Fibroblast of lung (primary cell): ENCODE results near the gene CTBP1. TPM values are rescaled to one million over a fixed set of nuclear protein-coding genes. Genes with fewer than 3 reads are reported as not detected.

Experiments used
- DNase-seq, 2 donors: peaks; one replicate each; pipeline versions ENCODE4 v3.0.0 to v3.0.0-alpha.2; 2010; ENCODE audit warnings: low read depth in 2 of 2
- H2AFZ ChIP-seq: 2 replicates; pipeline ENCODE4 v1.5.1; 2012; ENCODE audit warnings: low read length, control low read depth, inconsistent platforms
- H3K27ac ChIP-seq: 2 replicates; pipeline ENCODE4 v1.5.1; 2011; ENCODE audit warnings: low read length, control low read depth; ENCODE audit not compliant: insufficient read depth
- H3K27me3 ChIP-seq: 2 replicates; pipeline ENCODE4 v1.5.1; 2011; ENCODE audit warnings: mild to moderate bottlenecking, low read length; ENCODE audit not compliant: control insufficient read depth, insufficient read depth
- H3K36me3 ChIP-seq: 2 replicates; pipeline ENCODE4 v1.5.1; 2011; ENCODE audit warnings: low read length; ENCODE audit not compliant: control insufficient read depth, insufficient read depth
- H3K4me1 ChIP-seq: 2 replicates; pipeline ENCODE4 v1.5.1; 2011; ENCODE audit warnings: low read length; ENCODE audit not compliant: control insufficient read depth, insufficient read depth; ENCODE audit errors: extremely low read depth
- H3K4me2 ChIP-seq: 2 replicates; pipeline ENCODE4 v1.5.1; 2011; ENCODE audit warnings: low read length, control low read depth; ENCODE audit not compliant: insufficient read depth; ENCODE audit errors: extremely low read depth
- H3K4me3 ChIP-seq, 4 experiments: fragments of 200-600 bp in 1 of 4; sonication (generic) in 1 of 4; replicated peaks in 1 of 4; 2 replicates each; pipeline ENCODE4 v1.5.1; 2011 to 2016; ENCODE audit warnings: low read length in 4 of 4, low read depth in 3 of 4, mild to moderate bottlenecking in 3 of 4, control low read depth in 2 of 4, inconsistent platforms in 1 of 4, mixed read lengths in 1 of 4; ENCODE audit not compliant: insufficient read depth in 1 of 4; ENCODE audit errors: control extremely low read depth in 1 of 4
- H3K79me2 ChIP-seq: 2 replicates; pipeline ENCODE4 v1.5.1; 2012; ENCODE audit warnings: mild to moderate bottlenecking, low read length, inconsistent platforms; ENCODE audit not compliant: control insufficient read depth, insufficient read depth
- H3K9ac ChIP-seq: 2 replicates; pipeline ENCODE4 v1.5.1; 2011; ENCODE audit warnings: mild to moderate bottlenecking, low read length, control low read depth; ENCODE audit not compliant: insufficient read depth
- H3K9me3 ChIP-seq: 2 replicates; pipeline ENCODE4 v1.5.1; 2012; ENCODE audit warnings: low read depth, low read length; ENCODE audit not compliant: control insufficient read depth, insufficient read depth
- H4K20me1 ChIP-seq: 2 replicates; pipeline ENCODE4 v1.5.1; 2011; ENCODE audit warnings: low read length; ENCODE audit not compliant: control insufficient read depth, insufficient read depth; ENCODE audit errors: extremely low read depth
- CTCF ChIP-seq, 2 donors: IDR thresholded peaks in 1 of 2; conservative IDR thresholded peaks in 1 of 2; 1 replicate in 1 of 2; 2 replicates in 1 of 2; pipeline ENCODE4 v1.5.1; 2011 to 2012; ENCODE audit warnings: low read length in 2 of 2, control low read depth in 1 of 2, inconsistent platforms in 1 of 2, low read depth in 1 of 2, mild to moderate bottlenecking in 1 of 2
- EZH2 ChIP-seq: IDR thresholded peaks from 2 replicates; pipeline ENCODE4 v1.5.1; 2012; ENCODE audit warnings: low read length, control low read depth, mild to moderate bottlenecking; ENCODE audit errors: missing control alignments
- polyA plus RNA-seq, 2 donors: library from polyadenylated mRNA; depleted of rRNA in 1 of 2; stranded (reverse) in 1 of 2; unstranded in 1 of 2; fragments of >200 nt; gene quantifications; 2 replicates each; pipeline ENCODE4 v1.2.1, GENCODE V29; 2011 to 2012; ENCODE audit warnings: missing spikeins in 1 of 2
- total RNA-seq: library from RNA; depleted of rRNA; stranded (reverse); fragments of >200 nt; gene quantifications from 2 replicates; pipeline ENCODE4 v1.2.1, GENCODE V29; 2014

CTBP1 gene
- total and polyA plus RNA-seq, 2 donors (not counting 1 experiment from before 2014, with no cell fraction given): 78.2 to 249 TPM

- no peak overlapping the region for H3K4me3 ChIP-seq
- no peaks in the 10 kb centered on the region for H3K9me3 ChIP-seq
- H3K36me3 ChIP-seq: peaks cover 73% of the 10 kb centered on the region
- no peak overlapping the region for H3K4me2 ChIP-seq
- no peaks in the 10 kb centered on the region for H3K27me3 ChIP-seq
- no peak overlapping the region for H3K9ac ChIP-seq
- TF ChIP-seq CTCF (conservative IDR thresholded peaks at IDR 0.05 in 1 of 2, IDR thresholded peaks at IDR 0.05 in 1 of 2; ENCODE audit: low read depth in 1 of 2, low read length in 2 of 2) (no peak), EZH2 (no peak)
- no peak overlapping the region for H2AFZ ChIP-seq
- peaks cover 12% of the 10 kb centered on the region for H3K79me2 ChIP-seq
- H3K27ac ChIP-seq: no peak overlapping the region
- H3K4me1 ChIP-seq: peaks cover 5% of the 10 kb centered on the region
- DNase-seq: no peak
- no peaks in the 10 kb centered on the region for H4K20me1 ChIP-seq
Observed at GRCh38 chr4:1226598-1226997, 22.3 kb downstream of the CTBP1 start.

DNA sequence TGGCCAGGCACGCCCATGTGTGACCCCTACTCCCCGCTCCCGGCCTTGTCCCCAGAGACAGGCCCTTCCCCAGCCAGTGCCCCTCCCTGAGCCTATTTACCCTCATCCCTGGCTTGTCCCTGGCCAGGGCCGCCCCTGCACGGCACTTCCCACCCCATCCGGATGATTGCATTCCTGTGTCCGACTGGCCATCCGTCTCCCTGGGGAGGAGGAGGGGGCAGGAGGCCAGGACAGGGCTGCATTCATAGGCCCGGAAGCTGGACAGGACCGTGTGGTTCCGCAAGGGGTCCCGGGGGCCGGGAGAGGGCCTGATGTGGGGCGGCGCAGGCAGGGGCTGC lies 22.8 kb downstream of the CTBP1 start:
- no peak overlapping the region for H3K4me2 ChIP-seq
- H3K9me3 ChIP-seq: no peaks in the 10 kb centered on the region
- no peak overlapping the region for H2AFZ ChIP-seq
- no peak overlapping the region for H3K4me3 ChIP-seq
- peaks cover 72% of the 10 kb centered on the region for H3K36me3 ChIP-seq
- H4K20me1 ChIP-seq: no peaks in the 10 kb centered on the region
- no peak overlapping the region for H3K9ac ChIP-seq
- H3K79me2 ChIP-seq: peaks cover 12% of the 10 kb centered on the region
- no peaks in the 10 kb centered on the region for H3K27me3 ChIP-seq
- peaks cover 5% of the 10 kb centered on the region for H3K4me1 ChIP-seq
- TF ChIP-seq CTCF (conservative IDR thresholded peaks at IDR 0.05 in 1 of 2, IDR thresholded peaks at IDR 0.05 in 1 of 2; ENCODE audit: low read depth in 1 of 2, low read length in 2 of 2): no peak
- no peak for TF ChIP-seq EZH2
- no peak for DNase-seq
- H3K27ac ChIP-seq: no peak overlapping the region

DNA sequence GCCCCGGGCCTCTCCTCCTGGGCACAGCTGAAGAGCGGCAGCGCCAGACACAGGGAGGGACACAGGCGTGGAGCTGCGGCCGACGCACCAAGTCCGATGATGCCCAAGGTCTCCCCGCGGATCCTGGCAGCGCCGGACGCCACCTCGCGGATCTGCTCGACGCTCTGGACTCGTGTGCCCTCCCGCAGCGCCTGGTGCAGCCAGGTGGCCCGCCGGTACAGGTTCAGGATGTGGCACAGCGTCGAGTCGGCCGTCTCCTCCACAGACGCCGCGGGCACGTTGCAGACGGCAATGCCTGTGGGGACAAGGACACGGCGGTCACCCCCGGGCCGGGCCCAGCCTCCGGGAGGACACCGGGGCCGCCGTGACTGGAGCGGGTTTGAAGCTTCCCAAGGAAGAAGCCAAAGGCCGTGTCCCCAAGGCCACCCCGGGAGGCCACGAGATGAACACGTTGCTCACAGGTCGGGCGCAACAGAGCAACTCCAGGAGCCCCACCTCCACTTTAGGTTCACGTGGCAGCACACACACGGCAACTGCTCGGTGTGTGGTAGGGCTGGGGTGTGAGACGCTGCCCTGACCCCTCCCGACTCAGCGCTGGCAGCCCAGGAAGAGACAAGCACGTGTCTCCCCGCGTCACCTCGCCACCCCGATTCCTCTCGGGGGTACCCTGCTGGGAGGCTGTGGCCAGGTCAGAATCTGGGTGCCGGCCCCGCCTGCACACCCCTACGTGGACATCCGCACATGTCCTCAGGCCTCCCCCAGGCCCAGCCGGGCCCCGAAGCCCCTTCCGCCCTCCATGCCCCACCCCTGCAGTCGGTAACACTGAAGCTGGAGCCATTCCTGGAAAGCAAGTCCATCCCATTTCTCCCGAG lies 23.4 kb downstream of the CTBP1 start:
- Histone ChIP-seq H4K20me1 (no peaks in the 10 kb centered on the region), H3K4me2 (no peak overlapping the region), H3K4me3 (no peak overlapping the region), H3K79me2 (peaks cover 12% of the 10 kb centered on the region), H3K9me3 (no peaks in the 10 kb centered on the region), H2AFZ (no peak overlapping the region), H3K27ac (peak overlapping the region; percentile 38), H3K27me3 (no peaks in the 10 kb centered on the region), H3K9ac (peak overlapping the region; percentile 4), H3K36me3 (peaks cover 67% of the 10 kb centered on the region), H3K4me1 (peaks cover 5% of the 10 kb centered on the region)
- DNase-seq: no peak
- TF ChIP-seq CTCF (conservative IDR thresholded peaks at IDR 0.05 in 1 of 2, IDR thresholded peaks at IDR 0.05 in 1 of 2; ENCODE audit: low read depth in 1 of 2, low read length in 2 of 2) (no peak), EZH2 (no peak)
